ENCODE results near the gene PIGB. TPM values are rescaled to one million over a fixed set of nuclear protein-coding genes. Genes with fewer than 3 reads are reported as not detected.

The PIGB gene
- total and polyA plus RNA-seq, 12 donors = 1.4 to 9.9 (median 3.1) TPM

DNA sequence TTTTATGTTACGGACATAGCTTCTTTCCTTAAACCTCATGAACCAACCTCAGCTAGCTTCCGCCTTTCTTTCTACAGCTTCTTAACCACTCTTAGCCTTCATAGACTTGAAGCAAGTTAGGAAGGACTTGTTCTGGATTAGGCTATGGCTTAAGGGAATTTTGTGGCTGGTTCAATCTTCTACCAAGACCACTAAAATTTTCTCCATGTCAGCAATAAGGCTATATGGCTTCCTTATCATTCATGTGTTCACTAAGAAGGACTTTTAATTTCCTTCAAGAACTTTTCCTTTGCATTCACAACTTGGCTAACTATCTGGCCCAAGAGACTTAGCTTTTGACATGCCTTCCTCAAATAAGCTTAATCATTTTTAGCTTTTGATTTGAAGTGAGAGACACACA is 64.7 kb downstream of the PIGB start:
- DNase-seq (no peak), ATAC-seq (no peak)
- Histone ChIP-seq H3K4me1 (no peaks in the 10 kb centered on the region), H3K36me3 (peaks cover 0 to 96% (median 22%) of the 10 kb centered on the region in 9 donors), H3K27me3 (no peaks in the 10 kb centered on the region), H3K9me3 (no peaks in the 10 kb centered on the region), H3K27ac (no peak overlapping the region), H3K4me3 (no peak overlapping the region)
- intact Hi-C loops (cut with DNase I) = no loop called here
- TF ChIP-seq, protein P1, sequence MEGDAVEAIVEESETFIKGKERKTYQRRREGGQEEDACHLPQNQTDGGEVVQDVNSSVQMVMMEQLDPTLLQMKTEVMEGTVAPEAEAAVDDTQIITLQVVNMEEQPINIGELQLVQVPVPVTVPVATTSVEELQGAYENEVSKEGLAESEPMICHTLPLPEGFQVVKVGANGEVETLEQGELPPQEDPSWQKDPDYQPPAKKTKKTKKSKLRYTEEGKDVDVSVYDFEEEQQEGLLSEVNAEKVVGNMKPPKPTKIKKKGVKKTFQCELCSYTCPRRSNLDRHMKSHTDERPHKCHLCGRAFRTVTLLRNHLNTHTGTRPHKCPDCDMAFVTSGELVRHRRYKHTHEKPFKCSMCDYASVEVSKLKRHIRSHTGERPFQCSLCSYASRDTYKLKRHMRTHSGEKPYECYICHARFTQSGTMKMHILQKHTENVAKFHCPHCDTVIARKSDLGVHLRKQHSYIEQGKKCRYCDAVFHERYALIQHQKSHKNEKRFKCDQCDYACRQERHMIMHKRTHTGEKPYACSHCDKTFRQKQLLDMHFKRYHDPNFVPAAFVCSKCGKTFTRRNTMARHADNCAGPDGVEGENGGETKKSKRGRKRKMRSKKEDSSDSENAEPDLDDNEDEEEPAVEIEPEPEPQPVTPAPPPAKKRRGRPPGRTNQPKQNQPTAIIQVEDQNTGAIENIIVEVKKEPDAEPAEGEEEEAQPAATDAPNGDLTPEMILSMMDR (IDR thresholded peaks at IDR 0.05) = no peak
- WGBS, 2 donors = 97 to 98% methylated on average over 2 of the region's 2 CpGs

DNA sequence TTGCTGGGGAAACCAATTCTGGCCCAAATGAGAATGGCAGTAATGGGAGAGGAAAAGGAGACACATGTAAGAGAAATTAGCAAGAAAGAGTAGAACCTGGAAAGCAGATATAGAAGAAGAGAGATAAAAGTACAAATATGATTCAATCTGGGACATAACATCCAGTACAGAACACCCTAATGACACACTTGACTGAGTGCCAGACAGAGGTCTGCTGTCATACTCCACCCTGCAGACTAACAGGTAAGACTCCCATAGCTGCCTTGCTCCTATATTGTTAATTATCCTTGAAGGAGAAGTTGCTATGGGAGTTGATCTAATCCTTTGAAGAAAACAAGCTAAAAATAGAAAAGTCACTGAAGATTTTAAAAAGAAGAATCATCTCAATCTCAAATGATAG is 68.0 kb downstream of the PIGB start:
- no peak for ATAC-seq
- DNase-seq = no peak
- no peaks in the 10 kb centered on the region for H3K4me1 ChIP-seq
- no peaks in the 10 kb centered on the region for H3K27me3 ChIP-seq
- peaks cover 0 to 72% (median 20%) of the 10 kb centered on the region in 9 donors for H3K36me3 ChIP-seq
- no peaks in the 10 kb centered on the region for H3K9me3 ChIP-seq
- TF ChIP-seq, protein P1 (IDR thresholded peaks at IDR 0.05) = no peak
- no peak overlapping the region for H3K27ac ChIP-seq
- intact Hi-C loops (cut with DNase I) = no loop called here
- no peak overlapping the region for H3K4me3 ChIP-seq

DNA sequence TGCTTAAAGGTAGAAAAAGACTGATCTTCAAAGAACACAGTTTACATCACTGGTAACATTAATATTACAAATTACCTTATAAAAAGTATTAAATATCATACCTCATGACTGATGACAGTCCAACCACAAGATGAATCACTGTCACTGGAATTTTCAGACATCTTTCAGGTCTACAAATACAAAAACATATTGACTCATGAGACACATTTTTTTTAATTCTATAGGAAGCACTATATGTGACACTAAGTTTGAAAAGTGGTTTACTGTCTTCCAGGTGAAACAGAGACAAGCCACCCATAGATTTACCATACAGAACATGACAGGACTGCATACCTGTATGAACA is 70.2 kb downstream of the PIGB start:
- intact Hi-C loops (cut with DNase I) = no loop called here
- no peaks in the 10 kb centered on the region for H3K27me3 ChIP-seq
- H3K4me3 ChIP-seq = no peak overlapping the region
- H3K9me3 ChIP-seq = no peaks in the 10 kb centered on the region
- TF ChIP-seq, protein P1 (IDR thresholded peaks at IDR 0.05) = no peak
- peaks cover 0 to 5% (median 0%) of the 10 kb centered on the region in 9 donors for H3K4me1 ChIP-seq
- DNase-seq (no peak), ATAC-seq (no peak)
- H3K27ac ChIP-seq = no peak overlapping the region
- H3K36me3 ChIP-seq = peaks cover 0 to 50% (median 11%) of the 10 kb centered on the region in 9 donors

DNA sequence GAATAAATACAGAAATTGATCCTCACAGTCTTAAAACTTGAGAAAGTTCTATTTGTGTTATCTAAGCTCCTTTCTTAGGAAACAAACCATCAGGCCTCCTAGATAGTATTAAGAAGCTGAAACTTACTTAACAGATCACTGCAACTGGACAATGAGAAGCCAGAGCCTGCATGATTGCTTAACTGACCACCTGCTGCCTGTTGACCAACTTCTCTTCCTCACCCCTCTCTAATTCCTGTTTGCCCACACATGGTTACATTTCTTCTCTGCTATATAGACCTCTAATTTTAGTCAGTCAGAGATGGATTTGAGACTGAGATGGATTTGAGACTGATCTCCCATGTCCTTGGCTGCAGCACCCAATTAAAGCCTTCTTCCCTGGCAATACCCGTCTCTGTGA is 75.7 kb downstream of the PIGB start:
- H3K27ac ChIP-seq = peak overlapping the region in 1 of 10 donors; percentile 60
- no peak for ATAC-seq

More for the DNA sequence above, 75.7 kb downstream of the PIGB start:
- Histone ChIP-seq H3K27me3 (no peaks in the 10 kb centered on the region), H3K4me1 (peaks cover 0 to 30% (median 0%) of the 10 kb centered on the region in 9 donors), H3K36me3 (peaks cover 0 to 5% (median 0%) of the 10 kb centered on the region in 9 donors), H3K9me3 (no peaks in the 10 kb centered on the region), H3K4me3 (no peak overlapping the region)
- intact Hi-C loops (cut with DNase I) = no loop called here
- no peak for DNase-seq
- 92 to 100% methylated on average over 1 of the region's 1 CpG for WGBS, 2 donors
- TF ChIP-seq, protein P1 (IDR thresholded peaks at IDR 0.05) = no peak
